TTC549 (cell line): ENCODE data around the gene CSPG4.
"Not testable (repeated sequence)": the region's sequence is repeated elsewhere in the genome, so short reads cannot be mapped to it uniquely, and the experiment has no call there.

ENCODE experiments used
- FAIRE-seq: peaks from 2 replicates; lab custom pipeline; 2012; peaks lifted over from hg19 to GRCh38; lab: Jason Lieb, UNC

Gene CSPG4, protein sequence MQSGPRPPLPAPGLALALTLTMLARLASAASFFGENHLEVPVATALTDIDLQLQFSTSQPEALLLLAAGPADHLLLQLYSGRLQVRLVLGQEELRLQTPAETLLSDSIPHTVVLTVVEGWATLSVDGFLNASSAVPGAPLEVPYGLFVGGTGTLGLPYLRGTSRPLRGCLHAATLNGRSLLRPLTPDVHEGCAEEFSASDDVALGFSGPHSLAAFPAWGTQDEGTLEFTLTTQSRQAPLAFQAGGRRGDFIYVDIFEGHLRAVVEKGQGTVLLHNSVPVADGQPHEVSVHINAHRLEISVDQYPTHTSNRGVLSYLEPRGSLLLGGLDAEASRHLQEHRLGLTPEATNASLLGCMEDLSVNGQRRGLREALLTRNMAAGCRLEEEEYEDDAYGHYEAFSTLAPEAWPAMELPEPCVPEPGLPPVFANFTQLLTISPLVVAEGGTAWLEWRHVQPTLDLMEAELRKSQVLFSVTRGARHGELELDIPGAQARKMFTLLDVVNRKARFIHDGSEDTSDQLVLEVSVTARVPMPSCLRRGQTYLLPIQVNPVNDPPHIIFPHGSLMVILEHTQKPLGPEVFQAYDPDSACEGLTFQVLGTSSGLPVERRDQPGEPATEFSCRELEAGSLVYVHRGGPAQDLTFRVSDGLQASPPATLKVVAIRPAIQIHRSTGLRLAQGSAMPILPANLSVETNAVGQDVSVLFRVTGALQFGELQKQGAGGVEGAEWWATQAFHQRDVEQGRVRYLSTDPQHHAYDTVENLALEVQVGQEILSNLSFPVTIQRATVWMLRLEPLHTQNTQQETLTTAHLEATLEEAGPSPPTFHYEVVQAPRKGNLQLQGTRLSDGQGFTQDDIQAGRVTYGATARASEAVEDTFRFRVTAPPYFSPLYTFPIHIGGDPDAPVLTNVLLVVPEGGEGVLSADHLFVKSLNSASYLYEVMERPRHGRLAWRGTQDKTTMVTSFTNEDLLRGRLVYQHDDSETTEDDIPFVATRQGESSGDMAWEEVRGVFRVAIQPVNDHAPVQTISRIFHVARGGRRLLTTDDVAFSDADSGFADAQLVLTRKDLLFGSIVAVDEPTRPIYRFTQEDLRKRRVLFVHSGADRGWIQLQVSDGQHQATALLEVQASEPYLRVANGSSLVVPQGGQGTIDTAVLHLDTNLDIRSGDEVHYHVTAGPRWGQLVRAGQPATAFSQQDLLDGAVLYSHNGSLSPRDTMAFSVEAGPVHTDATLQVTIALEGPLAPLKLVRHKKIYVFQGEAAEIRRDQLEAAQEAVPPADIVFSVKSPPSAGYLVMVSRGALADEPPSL (N-terminal part only)

DNA sequence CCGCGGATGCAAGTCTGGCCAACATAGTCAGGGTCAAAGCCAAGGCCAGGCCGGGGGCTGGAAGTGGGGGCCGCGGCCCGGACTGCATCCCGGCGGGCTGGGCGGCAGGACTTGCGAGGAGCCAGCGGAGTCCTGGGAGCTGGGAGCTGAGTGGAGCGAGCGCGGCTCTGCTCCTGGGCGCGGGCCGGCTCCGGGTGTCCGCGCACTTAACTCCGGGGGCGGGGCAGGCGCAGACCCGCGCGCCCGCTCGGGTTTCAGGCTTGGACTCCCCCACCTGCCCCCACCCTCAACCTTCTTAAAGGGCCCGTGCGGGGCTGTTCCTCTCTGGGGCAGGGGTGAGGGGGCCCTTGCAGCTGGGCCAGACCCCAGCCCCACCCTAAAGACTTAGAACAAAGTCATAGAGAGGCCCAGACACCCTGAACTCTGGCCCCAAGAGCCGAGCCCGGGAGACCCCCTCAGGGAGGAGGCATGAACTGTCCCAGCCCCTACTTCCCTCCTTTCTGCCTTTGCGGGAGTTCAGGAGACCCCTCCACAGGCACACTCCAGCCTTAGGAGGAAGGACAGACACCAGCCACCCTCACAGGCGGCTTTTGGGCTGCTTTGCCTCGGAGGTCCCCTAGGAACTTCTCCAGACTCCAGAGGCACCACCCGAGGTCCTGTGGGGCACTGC lies at the start of gene CSPG4:
Gene CSPG4, minus strand, starts transcription at position 181 of the 670 bp plus-strand sequence. Its CDS starts 93 bp downstream, at position 88.
- no peak for FAIRE-seq

DNA sequence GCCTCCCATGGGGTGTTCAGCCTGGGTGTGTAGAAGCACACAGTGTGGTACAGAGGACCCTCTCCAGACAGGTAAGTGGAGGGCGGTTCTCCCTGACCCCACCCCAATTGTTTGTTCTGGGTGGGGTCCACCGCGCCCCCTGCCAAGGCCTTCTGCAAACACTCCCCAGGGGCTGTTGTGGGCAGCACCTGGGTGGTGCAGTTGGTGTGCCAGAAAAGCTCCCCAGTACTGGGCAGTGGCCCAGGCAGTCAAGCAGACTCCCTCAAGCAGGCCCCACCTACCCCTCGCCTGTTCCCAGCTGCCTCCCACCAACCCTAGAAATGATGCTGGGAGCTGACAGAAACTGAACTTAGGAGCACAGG lies 49.7 kb upstream of the CSPG4 start:
- not testable (repeated sequence) for FAIRE-seq

DNA sequence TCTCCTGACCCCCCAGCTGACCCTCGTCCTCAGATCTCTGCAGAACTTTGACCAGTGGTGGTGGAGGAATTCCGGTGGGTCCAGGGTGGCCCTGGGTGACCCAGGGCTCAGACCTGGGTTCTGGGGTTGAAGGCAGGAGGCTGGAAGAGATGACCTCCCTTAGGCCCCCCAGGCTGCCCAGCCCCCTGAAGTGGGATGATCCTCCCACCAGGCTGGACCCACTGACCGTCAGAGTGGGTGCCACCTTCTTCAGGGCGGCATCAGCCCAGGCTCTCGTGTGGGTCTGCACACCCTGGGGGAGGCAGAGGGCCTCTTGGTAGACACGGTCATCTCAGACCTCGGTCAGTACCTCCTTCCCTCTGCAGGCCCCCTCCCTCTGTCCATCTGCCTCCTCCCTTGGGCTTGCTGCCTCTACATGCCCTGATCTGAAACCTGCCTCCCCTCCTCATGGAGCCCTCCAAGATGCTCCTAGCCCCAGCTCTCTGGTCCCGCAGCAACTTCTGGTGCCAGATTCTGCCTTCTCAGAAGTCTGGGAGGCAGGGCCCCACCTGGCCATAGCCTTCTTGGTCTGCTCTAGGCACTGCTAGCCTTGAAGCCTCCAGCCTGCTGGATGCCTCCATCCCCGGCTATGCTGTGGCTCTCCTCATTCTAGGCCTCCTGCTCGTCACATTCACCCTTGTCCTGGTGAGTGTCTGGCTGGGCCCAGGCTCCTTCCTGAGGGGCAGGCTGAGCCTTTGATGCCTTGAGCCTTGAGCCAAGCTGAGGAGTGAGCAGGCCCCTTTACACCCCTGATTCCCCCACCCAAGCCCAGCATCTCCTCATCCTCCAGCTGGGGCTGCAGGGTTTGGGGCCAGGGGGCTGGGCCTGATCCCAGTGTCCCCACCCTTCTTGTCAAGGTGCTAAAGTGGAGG lies 49.1 kb upstream of the CSPG4 start:
- no peak for FAIRE-seq

DNA sequence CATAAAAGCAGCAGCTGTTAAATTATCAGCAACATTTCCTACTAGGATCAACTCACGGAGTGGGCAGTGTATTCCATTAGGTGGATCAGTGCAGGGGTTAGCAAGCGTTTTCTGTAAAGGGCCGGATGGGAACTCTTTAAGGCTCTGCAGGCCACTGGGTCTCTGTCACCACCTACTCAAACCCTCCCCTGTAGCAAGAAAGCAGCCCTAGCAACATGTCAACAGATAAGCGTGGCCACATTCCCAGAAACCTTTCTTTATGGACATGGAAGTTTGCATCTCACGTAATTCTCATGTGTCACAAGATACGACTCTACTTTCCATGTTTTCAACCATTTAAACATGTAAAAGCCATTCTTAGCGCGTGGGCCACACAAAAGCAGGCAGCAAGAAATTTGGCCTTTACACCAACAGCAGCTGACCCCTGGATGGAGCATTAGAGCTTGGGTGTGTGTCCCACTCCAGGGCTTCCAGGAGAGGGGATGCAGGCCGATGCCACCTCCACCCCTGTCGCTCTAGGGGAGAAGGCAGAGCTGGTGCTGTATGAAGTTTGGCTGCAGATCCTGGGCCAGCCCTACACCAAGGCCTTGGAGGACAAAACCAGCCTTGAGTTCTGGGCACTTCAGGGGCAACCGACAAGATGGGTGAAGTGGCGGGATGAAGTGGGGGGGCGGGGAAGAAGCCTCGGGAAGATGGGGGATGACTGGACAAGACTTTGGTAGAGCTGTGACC lies 48.2 kb upstream of the CSPG4 start:
- FAIRE-seq = no peak

DNA sequence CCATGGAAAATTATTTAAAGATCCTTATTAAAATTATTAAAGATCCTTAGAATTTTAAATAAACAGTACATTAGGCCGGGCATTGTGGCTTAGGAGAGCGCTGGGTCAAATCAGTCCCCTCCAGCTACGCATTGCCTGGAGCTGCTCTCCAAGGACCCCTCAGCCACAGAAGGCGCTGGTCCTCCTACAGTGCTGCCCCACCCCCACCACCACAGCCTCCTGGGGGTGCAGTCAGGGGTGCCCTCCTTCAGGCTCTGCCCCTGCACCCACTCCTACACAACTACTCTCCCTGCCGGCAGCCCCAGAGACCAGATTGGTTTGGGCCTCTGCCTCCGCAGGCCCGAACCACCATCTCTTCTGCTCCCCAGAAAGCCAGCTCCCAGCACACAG lies 47.5 kb upstream of the CSPG4 start:
- FAIRE-seq = not testable (repeated sequence)

DNA sequence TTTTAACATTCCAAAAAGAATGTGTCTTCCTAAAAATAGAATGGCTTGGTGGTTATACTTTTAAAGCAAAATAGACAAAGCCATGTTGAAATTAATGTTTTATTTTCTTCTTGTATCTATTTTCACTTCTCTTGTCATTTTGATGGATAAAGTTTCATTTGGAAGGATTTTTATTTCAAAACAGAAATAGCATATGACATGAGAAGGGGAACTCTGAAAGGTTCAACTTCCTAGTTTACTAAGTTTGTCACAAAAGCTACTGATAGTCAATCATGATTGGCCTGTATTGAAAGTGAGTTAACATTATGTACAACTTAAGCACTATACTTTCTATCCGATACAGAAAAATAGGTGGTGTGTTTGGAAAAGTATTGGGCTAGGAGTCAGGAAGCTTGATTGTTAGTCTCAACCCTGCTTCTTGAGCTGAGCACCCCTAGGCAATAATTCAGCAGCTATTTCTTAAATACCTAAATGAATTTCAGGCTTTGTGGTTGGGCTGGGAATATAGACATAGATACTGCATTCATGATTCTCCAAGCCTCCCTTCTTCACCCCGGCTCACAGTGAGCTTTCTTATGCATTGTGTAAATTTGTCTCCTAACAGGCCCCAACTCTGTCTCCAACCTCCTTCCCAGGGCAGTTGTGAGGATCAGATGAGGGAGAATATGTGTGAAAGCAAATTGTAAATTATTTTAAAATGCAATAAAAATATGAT lies 46.9 kb upstream of the CSPG4 start:
- FAIRE-seq = no peak

DNA sequence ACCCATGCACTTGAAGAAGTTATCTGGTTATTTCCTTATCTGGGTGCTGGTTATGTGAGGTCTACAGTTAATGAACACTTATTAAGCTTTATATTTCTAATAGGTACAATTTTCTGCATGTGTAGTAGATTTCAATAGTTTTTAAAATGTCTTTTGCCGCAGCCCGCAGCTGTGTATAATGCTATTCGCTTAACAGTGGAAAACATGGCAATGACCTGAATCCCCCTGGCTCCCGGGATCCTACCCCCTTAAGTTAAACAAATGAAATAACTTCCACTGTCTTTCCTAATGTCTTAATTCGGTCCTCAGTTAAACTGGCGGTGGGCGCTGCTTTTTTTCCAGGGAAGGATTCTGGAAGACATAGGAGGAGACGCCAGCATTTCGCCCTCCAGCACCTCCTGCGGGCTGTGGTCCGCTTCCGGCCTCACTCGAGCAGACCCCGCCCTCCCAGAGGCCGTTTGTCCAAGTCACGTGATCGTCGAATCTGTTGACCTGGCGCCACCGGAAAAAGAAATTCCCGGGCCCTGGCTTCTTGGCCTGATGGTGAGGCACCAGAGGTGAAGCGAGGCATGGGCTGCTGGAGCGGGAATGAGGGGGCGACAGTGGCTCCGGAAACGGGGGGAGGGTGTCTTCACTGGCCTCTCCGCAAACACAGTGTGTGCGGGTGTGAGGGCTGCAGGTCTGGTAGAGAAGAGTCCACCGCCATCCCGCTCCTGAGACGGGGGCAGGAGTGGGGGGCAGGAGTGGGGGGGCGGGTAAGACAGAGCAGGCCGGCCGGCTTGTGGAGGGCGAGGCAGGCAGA lies 45.6 kb upstream of the CSPG4 start:
- FAIRE-seq = peak; percentile 45

DNA sequence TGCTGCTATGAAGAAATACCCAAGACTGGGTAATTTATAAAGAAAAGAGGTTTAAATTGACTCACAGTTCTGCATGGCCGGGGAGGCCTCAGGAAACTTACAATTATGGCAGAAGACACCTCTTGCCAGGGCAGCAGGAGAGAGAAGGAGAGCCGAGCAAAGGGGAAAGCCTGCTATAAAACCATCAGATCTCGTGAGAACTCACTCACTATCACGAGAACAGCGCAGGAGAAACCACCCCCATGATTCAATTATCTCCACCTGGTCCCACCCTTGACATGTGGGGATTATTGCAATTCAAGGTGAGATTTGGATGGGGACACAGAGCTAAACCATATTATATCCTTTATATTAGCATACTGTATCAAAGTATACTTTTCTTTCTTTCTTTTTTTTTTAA lies 42.2 kb upstream of the CSPG4 start:
- not testable (repeated sequence) for FAIRE-seq

DNA sequence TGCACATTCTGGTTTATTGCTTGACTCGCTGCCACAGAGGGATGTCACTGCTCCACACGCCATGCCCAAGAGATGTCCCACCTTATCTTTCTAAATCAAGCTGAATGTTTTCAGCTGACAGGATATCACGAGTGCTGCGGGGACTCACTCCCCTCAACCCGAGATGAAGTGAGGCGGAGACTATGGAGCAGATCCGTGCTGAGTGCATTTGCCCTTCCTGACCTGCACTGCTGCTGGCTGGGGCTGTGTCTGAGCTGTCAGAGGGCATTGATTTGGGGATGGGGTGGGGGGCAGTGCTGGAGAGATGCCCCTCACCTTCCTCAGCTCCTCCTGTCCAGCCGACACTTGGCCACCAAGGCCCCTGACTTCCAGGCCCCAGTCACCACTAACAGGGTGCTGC lies 40.5 kb upstream of the CSPG4 start:
- FAIRE-seq = no peak

DNA sequence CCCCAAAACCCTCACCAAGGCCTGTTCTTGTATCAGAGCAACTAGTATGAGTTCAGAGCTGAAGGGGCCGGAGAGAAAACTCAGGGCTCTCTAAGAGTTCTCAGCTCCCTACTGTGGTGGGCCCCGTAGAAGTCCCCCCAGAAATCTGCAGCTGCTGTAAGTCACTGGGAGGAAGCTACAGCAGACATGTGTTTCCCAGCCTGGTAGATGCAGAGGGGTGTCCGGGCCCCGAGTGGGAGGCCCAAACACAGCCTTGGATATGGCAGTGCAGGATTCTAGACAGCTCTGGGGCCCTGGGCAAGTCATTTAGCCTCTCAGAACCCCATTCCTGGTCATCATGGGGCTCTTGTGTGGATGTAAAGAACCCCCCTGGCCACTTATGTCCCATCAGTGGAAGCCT lies 39.2 kb upstream of the CSPG4 start:
- no peak for FAIRE-seq

DNA sequence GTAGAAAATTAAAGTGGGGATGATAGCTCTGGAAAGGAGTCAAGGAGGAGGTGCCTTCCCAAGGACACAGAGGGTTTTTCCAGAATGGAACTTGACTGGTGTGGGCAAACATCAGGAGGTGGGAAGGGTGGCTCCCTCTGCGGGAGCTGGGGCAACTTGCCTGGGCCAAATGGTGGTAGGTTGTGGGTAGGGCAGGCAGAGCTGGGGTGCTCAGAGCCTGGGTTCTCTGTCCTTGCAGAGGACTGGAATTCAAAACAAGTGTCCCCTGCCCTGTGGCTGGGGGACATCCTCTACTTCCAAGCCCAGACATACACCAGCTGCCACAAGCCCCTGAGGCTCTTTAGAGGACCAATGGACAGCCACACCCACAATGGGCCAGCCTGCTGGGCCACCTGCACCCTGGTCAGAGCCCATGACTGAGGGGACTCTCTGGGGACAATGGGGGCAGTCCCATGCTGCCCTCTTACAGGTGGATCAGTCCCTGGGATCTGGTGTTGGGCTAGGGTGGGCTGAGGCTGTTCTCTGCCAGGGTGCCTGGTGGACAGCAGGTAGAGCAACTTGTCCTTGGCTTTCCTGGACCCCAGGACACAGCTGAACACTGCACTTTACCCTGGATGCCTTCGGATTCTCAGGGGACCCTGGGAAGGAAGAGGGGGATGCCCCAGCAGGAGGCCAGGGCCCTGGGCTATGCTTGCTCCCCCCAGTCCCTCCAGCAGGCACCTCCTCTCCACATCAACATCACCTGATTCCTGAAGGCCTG lies 38.6 kb upstream of the CSPG4 start:
- FAIRE-seq = no peak

DNA sequence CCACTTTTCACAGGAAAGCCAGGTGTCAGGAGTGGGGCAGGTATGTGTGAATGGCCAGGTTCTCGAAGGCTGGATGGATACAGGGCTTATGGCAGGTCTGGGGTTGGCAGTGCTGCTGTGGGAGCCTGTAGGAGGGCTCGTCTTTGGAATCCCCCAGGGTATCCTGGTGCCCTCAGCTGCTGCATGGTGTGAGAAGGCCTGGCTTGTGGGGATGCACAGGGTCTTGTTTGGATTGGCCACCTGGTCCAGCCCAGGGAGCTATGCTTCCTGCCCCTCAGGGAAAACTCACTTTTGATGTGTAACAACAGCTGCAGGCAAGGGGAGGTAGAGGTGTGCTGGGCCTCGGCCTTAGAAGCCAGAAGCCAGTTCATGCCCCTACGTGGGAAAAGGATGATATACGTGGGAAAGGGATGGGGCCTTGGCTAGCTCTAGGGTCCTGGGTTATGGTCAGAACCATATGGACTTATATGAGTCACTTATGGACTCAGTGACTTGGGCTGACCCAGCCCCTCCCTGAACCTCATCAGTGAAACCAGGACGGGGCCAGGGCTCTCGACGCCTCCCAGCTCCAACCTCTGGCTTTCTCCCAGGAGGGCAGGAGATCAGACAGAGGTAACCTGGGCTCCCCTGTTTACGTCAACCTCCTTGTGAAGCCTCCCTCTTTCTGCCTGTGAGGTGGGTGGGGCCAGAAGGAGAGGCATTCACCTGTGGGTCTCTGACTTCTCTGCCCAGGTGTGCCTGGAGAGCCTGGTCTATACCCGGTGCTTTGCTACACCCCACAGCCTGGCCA lies 37.8 kb upstream of the CSPG4 start:
- no peak for FAIRE-seq

DNA sequence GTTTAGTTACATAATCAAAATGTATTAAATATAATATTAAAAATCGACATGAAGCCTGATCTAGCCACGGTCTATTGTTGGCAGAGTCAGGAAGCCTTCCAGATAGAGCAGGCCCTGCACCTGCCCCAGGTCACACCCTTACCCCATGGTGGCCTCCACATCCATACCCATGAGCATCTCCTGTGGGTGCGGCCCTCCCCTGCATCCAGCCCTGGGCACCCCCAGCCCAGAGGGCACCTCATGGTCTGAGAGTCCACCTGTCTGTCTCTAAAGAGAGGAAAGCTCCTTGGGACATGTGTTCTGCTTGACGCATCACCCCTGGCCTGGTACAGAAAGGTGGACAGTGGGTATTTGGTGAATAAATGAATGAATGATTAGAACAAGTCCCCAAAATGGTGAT lies 37.2 kb upstream of the CSPG4 start:
- no peak for FAIRE-seq

DNA sequence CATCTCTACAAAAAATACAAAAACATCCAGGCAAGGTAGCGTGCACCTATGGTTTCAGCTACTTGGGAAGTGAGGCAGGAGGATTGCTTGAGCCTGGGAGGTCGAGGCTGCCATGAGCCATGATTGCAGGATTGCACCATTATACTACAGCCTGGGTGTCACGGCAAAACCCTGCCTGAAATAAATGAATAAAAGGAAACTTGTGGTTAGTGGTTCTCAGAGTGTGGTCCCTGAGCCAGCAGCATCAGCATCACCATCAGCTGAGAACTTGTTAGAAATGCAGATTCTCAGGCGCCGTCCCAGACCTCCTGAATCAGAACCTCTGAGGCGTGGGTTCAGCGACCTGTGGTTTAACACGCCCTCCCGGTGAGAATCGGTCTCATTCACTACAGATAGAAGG lies 36.2 kb upstream of the CSPG4 start:
- not testable (repeated sequence) for FAIRE-seq

DNA sequence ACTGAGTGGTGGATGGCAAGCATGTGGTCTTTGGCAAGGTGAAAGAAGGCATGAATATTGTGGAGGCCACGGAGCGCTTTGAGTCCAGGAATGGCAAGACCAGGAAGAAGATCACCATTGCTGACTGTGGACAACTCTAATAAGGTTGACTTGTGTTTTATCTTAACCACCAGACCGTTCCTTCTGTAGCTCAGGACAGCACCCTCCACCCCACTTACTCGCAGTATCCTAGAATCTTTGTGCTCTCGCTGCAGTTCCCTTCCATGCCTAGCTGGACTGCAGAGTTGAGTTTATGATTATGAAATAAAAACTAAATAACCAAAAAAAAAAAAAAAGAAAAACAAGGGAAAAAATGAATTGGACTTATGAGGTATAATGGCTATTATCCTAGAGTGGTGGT lies 34.5 kb upstream of the CSPG4 start:
- not testable (repeated sequence) for FAIRE-seq

DNA sequence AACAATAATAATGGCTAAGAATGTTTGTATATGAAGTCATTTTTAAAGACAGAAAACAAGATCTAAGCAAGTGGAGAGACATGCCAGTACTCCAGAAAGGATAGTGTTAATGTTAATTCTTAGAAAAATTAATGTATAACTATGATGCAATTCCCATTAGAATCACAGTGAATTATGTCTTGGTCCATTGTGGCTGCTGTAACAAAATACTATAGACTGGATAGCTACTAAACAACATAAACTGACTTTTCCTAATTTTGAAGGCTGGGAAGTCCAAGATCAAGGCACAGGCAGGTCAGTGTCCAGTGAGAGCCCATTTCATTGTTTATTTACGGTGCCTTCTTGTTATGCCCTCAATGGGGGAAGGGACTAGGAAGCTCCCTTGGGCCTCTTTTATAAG lies 32.7 kb upstream of the CSPG4 start:
- FAIRE-seq = no peak

DNA sequence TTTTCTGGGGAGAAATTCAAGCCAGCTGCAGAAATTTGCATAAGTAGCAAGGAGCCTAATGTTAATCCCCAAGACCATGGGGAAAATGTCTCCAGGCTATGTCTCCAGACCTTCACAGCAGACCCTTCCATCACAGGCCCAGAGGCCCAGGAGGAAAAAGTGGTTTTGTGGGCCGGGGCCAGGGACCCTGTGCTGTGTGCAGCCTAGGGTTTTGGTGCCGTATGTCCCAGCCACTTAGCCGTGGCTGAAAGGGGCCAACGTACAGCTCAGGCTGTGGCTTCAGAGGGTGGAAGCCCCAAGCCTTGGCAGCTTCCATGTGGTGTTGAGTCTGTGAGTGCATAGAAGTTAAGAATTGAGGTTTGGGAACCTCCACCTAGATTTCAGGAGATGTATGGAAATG lies 29.7 kb upstream of the CSPG4 start:
- not testable (repeated sequence) for FAIRE-seq
